Measurements from ENCODE around the gene EPG5.
"Not testable (repeated sequence)": the region's sequence is repeated elsewhere in the genome, so short reads cannot be mapped to it uniquely, and the experiment has no call there.

The EPG5 gene

DNA sequence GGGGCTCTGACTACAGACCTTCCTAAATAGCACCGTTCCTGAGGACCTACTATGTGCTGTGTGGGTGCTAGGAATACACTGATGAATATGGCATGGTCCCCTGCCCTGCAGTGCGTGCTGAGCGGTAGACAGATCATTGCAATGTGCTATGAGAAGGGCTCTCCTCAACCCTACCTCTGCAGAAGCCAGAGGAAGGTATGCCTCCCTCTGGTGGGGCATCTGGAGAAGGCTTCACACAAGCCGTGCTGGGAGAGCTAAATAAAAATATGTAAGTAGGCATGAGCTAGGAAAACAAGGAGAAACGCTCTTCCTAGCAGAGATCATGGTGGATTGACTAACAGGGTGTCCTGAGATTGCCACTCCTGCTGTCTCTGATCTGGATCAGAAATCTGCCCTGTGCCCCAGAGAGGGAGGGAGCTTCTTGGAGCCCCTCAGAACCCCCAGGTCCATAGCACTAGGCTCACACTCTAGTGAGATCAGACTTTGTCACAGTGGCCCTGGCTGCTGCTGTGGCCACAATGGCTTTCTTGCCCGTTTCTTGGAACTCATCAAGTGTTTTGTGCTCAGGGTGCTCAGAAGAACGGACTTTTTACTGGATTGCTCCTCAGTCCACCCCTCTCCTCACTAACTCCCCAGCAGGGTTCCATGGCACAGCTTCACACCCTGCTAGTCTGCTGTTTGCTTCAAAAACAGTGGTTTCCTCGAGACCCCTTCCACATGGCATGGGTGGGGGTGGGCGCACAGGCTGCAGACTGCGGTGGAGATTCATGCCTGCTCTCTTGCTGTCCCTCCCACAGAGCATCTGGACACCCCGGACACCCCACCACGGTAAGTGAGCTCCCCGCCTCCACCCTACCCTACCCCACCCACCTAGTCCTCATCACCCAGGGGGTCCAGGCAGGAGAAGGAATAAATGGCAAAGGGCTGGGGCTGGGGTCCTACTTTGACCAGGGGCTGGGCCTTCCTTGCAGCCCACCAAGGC, 127.4 kb downstream of the EPG5 start:
- DNase-seq (ENCODE audit: low read depth in 2 of 2) = peak; percentile 49 to 61

- no peak for DNase-seq (ENCODE audit: low read depth in 2 of 2)
These were observed 128.6 kb downstream of the EPG5 start for GRCh38 chr18:45838302-45839070.

DNA sequence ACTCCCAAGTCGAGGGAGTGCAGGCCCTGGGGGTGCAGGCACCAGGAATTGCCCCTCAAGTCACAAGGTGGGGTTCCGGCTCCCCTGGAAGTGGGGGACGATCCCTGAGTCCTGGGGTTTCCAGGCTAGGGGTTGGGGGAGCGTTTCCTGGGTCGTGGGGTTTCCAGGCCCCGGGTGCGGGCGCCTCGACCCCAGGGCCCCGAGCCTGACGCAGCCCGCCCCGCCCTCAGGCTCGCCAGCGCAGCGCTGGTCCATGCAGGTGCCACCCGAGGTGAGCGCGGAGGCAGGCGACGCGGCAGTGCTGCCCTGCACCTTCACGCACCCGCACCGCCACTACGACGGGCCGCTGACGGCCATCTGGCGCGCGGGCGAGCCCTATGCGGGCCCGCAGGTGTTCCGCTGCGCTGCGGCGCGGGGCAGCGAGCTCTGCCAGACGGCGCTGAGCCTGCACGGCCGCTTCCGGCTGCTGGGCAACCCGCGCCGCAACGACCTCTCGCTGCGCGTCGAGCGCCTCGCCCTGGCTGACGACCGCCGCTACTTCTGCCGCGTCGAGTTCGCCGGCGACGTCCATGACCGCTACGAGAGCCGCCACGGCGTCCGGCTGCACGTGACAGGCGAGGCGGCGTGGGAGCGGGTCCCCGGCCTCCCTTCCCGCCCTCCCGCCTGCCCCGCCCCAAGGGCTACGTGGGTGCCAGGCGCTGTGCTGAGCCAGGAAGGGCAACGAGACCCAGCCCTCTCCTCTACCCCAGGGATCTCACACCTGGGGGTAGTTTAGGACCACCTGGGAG, 129.7 kb downstream of the EPG5 start:
- no peak for DNase-seq (ENCODE audit: low read depth in 2 of 2)

DNA sequence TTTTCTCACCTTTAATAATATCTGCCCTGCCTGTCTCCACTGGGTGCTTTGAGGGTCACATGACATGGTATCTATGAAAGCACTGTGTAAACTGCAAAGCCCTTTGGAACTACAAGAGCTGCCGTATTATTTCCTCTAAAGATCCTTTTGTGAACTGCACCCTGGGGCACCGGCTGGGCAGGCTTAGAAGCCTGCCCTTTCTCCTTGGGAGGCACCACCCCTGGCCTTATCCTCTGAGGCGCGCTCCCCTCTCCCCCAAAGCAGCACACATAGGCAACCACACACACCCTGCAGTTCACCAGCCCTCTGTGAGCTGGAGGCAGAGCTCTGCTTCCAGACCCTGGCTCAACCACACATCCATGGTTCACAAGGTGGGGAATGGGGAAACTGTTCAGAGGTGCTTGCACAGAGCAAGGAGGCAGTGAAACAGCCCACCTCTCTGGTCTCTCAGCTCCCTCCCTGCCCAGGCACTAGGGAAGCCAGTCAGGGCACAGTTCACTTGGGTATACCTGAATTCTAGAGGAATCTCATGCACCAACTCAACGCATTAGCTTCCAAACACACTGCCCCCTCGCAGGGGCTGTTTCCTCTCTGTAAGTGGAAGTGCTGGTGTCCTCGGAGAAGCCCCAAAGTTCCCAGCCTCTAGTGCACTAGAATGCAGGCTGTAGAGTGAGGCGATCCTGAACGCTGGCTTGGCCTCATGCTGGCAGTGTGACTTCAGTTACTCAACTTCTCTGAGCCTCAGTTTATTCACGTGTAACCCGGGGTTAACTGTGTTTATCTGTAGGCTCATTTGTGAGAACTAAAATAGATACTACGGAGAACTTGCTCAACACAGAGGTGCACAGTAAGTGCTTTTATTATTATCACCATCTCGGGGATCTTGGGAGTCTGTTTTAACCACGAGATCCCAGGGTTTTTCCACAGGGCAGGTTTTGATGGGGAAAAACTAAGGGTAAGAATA, 130.6 kb downstream of the EPG5 start:
- DNase-seq (ENCODE audit: low read depth in 2 of 2) = no peak

- no peak for DNase-seq (ENCODE audit: low read depth in 2 of 2)
These were observed 132.0 kb downstream of the EPG5 start for GRCh38 chr18:45835057-45835636.

GRCh38 chr18:45834306-45834705, 132.8 kb downstream of the EPG5 start:
- no peak for DNase-seq (ENCODE audit: low read depth in 2 of 2)

- no peak for DNase-seq (ENCODE audit: low read depth in 2 of 2)
These were observed 133.3 kb downstream of the EPG5 start for GRCh38 chr18:45833846-45834245.

DNA sequence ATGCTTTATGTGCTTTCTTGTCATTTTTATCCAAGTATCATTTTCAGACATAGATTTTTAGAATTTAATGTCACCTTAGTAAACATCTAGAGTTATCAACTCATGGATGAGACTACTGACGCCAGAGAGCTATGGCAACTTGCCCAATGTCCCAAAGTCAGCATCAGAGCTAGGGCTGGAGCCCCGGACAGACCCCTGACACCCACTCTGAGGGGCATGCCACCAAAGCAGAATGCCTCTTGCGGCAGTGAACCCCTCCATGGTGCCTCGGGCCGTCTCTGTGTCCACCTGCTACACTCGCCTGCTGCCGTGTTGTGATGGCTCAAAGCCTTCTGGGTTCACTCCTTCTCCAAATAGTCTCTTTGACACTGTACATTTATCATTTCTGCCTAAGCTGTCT, 136.2 kb downstream of the EPG5 start:
- no peak for DNase-seq (ENCODE audit: low read depth in 2 of 2)

GRCh38 chr18:45829855-45830254, 137.3 kb downstream of the EPG5 start:
- no peak for DNase-seq (ENCODE audit: low read depth in 2 of 2)

GRCh38 chr18:45828917-45829811, 138.0 kb downstream of the EPG5 start:
- no peak for DNase-seq (ENCODE audit: low read depth in 2 of 2)

DNA sequence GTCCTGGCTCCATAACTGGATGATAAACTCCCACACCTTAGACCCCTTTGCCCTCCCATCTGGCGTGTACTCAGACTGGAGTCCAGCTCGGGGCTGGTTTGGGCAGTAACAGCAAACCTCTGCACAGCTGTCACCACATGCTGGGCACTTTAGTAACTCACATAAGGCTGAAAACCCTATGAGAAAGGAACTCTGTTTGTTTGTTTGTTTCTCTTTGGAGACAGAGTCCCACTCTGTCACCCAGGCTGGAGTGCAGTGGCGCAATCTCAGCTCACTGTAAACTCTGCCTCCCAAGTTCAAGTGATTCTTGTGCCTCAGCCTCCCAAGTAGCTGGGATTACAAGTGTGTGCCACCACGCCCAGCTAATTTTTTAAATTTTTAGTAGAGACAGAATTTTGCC, 140.4 kb downstream of the EPG5 start:
- not testable (repeated sequence) for DNase-seq (ENCODE audit: low read depth in 2 of 2)

DNA sequence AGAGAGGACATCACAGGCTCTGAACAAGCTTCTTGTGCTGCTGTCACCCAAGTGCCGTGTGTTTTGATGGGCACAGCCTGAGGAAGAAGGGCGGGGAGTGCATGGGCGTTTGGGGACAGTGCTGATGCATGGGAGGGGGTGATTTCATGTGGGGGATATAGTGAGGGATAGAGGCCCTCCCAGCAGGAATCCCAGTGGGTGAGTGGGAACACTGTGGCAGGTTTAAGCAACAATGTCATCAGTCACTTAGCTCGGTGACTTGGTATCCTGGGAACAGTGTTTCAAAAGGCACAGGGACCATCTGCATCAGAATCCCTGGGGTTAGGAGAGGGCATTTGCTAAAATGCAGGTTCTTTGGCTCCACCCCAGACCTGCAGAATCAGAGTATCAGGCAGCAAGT, 141.0 kb downstream of the EPG5 start:
- no peak for DNase-seq (ENCODE audit: low read depth in 2 of 2)

- DNase-seq (ENCODE audit: low read depth in 2 of 2) = no peak
These were observed 141.7 kb downstream of the EPG5 start, which contains the start of gene SIGLEC15 for GRCh38 chr18:45825258-45826044. Gene SIGLEC15 (plus strand): TSS chr18:45825675. CDS start chr18:45825729, 54 bp downstream.

GRCh38 chr18:45821711-45822110, 145.4 kb downstream of the EPG5 start:
- no peak for DNase-seq (ENCODE audit: low read depth in 2 of 2)

DNA sequence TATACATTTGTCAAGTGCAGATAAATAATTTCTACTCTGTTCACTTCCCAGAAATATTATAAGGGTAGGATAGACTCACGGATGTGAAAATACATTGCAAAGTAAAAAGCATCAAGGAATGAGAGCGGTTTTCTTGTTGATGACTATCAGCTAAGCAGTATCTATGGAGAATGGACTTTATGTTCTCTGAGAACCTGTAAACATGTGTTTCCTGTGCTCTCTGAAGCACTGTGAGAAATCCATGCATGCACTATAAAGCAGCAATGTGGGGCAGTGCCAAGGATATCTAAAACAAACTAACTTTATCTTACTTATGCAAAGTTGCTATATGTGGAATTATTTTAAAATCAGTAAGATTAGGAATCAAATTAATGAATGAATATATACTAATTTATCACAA, 146.1 kb downstream of the EPG5 start:
- no peak for DNase-seq (ENCODE audit: low read depth in 2 of 2)

DNA sequence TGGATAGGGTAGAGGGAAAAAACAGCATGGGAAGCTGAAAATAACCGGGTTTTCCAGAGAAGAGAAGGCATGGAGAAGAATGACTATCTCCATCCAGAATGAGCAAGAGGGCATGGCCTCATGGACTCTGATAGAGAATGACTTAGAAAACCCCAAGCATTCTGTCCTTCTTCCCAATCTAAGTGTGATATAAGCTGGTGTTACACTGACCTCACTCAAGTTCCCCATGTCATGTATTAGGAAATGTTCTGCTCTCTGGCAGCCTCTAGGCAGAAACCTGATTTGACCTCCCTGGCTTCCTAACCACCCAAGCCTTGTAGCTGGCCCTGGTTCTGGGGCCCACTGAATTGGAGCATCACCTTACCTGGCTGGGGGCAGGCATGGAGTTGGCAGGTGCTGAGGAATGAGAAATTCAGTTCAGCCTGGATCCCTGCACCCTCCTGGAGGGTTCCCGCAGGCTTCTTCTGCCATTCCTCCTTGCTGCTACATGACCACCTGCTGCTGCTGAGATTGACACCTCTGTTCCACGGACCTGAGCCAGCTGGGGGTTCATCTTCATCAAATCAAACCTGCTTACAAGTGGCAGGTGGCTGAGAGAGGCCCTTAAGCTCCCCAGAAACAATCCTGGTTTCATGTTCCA, 146.9 kb downstream of the EPG5 start:
- no peak for DNase-seq (ENCODE audit: low read depth in 2 of 2)

GRCh38 chr18:45818765-45819164, 148.4 kb downstream of the EPG5 start:
- DNase-seq (ENCODE audit: low read depth in 2 of 2) = not testable (repeated sequence)

DNA sequence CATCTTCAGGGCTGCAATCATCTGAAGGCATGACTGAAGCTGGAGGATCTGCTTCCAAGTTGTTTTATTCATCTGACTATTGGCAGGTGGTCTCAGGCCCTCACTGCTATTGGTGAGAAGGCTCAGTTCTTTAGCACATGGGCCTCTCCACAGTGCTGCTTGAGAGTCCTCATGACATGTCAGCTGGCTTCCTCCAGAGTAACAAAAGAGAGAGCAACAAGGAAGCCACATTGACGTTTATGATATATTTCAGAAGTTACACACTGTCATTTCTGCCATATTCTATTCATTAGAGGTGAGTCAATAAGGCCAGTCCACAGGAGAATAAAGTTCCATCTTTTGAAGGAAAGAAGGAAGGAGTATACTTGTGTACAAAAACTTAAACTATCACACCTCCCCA, 149.6 kb downstream of the EPG5 start:
- no peak for DNase-seq (ENCODE audit: low read depth in 2 of 2)

Measured in fibroblast of skin of left biceps (primary cell).